HS-5 (cell line): ENCODE measurements around the gene KTN1.

Experiments used
- DNase-seq: peaks from one replicate; pipeline ENCODE4 v3.0.0-alpha.2; 2012; ENCODE audit warnings: low read depth

Gene KTN1

GRCh38 chr14:55673048-55673447 is 93.0 kb downstream of the KTN1 start:
- DNase-seq: no peak

- no peak for DNase-seq
Observed at GRCh38 chr14:55681096-55681495, 101.1 kb downstream of the KTN1 start.

- no peak for DNase-seq
Observed at GRCh38 chr14:55684956-55685584, 105.1 kb downstream of the KTN1 start.

GRCh38 chr14:55686713-55687112 is 106.7 kb downstream of the KTN1 start:
- DNase-seq: no peak

GRCh38 chr14:55688566-55688965 is 108.6 kb downstream of the KTN1 start:
- DNase-seq: no peak

GRCh38 chr14:55689981-55690871 is 110.2 kb downstream of the KTN1 start:
- DNase-seq: no peak

- DNase-seq: no peak
Observed at GRCh38 chr14:55691659-55692058, 111.7 kb downstream of the KTN1 start.

GRCh38 chr14:55693904-55694303 is 113.9 kb downstream of the KTN1 start:
- no peak for DNase-seq

GRCh38 chr14:55697414-55697861 is 117.4 kb downstream of the KTN1 start:
- no peak for DNase-seq

GRCh38 chr14:55698051-55698450 is 118.0 kb downstream of the KTN1 start:
- DNase-seq: no peak

- DNase-seq: peak; percentile 78
Observed at GRCh38 chr14:55699131-55700057, 119.4 kb downstream of the KTN1 start.

- peak; percentile 40 for DNase-seq
Observed at GRCh38 chr14:55701638-55702037, 121.6 kb downstream of the KTN1 start.

GRCh38 chr14:55702511-55702910 is 122.5 kb downstream of the KTN1 start:
- DNase-seq: no peak

- DNase-seq: no peak
Observed at GRCh38 chr14:55704654-55705053, 124.6 kb downstream of the KTN1 start.

GRCh38 chr14:55705651-55706364 is 125.8 kb downstream of the KTN1 start:
- no peak for DNase-seq

- no peak for DNase-seq
Observed at GRCh38 chr14:55706365-55706684, 126.3 kb downstream of the KTN1 start.

GRCh38 chr14:55706893-55707292 is 126.9 kb downstream of the KTN1 start:
- DNase-seq: no peak

- no peak for DNase-seq
Observed at GRCh38 chr14:55707365-55707804, 127.4 kb downstream of the KTN1 start.

GRCh38 chr14:55710506-55711041 is 130.6 kb downstream of the KTN1 start:
- DNase-seq: no peak

GRCh38 chr14:55711175-55711811 is 131.3 kb downstream of the KTN1 start:
- no peak for DNase-seq

- no peak for DNase-seq
Observed at GRCh38 chr14:55712491-55712890, 132.5 kb downstream of the KTN1 start.
